Measurements from ENCODE around the gene OR4E2.

GRCh38 chr14:21714318-21714929 is 60.8 kb downstream of the OR4E2 start:
- TF ChIP-seq CTCF (IDR thresholded peaks at IDR 0.05; ENCODE audit: borderline replicate concordance, extremely low read depth, low read length, poor library complexity, severe bottlenecking) (no peak), EZH2 (IDR thresholded peaks at IDR 0.05; ENCODE audit: borderline replicate concordance, low read depth, low read length, severe bottlenecking) (no peak)

Measured in DND-41 (cell line).